ENCODE results near the gene VDAC1.
"Not testable (repeated sequence)": the region's sequence is repeated elsewhere in the genome, so short reads cannot be mapped to it uniquely, and the experiment has no call there.

Gene VDAC1

DNA sequence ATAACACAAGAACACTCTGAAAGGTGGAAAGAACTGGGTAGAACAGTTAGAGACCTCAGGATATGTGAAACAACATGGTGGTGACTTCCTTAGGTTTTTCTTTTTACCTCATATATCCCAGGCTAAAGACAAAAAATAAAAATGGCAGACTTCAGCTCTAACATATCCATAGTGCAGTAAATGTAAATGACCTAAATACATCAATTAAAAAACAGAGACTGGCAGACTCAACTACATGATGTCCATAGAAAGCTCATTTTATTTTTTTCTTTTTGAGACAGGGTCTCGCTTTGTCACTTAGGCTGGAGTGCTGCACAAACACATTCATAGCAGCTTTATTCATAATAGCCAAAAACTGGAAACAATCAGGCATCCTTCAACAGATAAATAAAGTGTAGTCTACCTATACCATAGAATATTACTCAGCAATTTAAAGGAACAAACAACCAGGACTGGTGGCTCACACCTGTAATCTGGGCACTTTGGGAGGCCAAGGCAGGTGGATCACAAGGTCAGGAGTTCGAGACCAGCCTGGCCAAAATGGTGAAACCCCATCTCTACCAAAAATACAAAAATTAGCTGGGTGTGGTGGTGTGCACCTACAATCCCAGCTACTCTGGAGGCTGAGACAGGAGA, 41.2 kb downstream of the VDAC1 start:
- DNase-seq, result no peak

DNA sequence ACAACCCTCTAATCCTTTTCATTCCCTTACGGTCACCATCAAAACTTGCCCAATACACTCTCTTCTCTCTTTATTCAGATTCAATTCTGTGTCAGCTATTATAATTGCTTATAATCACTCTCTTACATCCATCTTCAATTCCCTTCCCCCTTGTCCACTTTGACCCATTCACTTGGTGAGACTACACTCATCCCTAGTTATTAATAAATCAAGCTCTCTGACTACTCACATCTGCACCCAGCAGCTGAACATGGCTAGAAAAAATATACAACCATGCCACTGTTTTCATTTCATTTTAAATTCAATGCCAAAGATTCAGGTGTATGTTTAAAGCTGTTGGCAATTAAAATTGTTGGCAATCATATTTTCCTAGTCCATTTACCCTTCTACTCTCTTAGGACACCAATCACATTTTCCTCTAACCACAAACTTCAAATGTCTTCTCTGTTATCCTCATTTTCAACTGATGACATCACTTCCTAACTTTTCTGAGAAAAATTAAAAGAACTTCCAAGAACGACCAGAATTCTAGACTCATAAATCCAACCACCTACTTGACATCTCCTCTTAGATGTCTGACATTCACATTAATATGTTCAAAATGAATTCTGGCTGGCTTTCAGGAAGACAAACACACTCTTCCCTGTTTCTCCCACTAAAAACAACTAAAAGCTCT, 41.8 kb downstream of the VDAC1 start:
- DNase-seq, result no peak

DNA sequence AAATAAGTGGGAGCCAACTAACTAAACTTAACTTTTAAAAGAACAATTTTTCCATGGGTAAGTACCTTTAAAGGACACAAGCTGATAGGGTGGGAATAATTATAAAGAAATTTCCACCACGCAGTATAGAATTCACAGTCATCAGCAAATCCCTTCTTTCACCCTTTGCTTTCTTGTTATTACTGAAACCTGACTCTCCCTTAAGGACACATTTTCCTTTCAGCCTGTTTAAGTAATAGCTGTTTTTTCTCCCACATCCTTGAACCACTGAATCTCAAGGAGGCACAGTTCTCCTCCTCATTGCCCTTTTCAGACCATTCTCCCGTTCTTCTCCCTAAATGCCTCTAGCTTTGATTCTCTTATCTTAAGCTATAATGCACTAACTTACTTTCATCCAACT, 42.6 kb downstream of the VDAC1 start:
- no peak for DNase-seq

DNA sequence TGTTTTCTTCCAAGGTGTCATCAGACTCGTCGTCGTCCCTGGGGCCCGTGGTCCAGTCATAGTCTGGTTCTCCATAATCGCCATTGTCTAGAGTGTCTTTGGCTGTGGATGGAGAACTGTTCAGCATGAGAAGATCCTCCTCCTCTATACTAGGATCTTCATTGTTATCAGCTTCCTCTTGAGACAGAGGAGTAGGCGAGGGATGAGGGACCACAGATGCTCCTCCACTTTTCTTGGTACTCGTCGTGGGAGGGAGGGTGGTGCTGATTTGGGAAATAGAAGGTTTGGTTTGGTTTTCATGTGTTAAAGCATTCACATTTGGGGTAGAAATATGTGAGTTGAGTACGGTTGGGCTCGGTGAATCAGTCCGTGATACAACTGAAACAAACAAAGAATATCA, 45.1 kb downstream of the VDAC1 start:
- no peak for DNase-seq

DNA sequence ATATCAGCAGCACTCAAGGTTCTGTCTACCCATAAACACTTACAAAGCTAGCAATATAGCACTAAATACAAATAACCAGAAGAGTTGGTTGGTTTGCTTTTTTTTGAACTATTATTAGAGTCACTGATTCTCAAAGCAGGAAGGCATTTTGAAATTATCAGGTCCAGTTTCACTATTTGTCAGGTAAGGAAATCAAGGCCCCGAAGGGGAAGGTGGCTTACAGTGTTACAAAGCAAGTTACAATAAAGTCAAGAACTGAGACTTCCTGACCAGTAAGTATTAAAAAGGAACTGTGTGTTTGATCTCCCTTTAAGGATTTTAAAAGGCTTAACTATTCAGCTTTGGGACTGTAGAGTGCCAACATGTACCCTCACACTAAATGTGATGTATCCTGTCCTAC, 47.2 kb downstream of the VDAC1 start:
- no peak for DNase-seq

DNA sequence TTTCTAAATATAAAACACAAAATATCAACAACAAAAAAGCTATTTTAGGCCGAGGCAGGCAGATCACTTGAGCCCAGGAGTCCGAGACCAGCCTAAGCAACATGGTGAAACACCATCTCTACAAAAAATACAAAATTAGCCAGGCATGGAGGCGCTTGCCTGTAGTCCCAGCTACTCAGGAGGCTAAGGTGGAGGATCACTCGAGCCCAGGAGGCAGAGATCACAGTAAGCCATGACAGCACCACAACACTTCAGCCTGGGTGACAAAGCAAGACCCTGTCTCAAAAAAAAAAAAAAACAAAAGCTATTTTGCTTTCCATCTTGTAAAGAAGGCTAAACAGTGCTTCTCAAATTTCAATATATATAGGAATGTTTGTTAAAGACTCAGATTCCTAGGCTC, 47.7 kb downstream of the VDAC1 start:
- DNase-seq, result no peak

DNA sequence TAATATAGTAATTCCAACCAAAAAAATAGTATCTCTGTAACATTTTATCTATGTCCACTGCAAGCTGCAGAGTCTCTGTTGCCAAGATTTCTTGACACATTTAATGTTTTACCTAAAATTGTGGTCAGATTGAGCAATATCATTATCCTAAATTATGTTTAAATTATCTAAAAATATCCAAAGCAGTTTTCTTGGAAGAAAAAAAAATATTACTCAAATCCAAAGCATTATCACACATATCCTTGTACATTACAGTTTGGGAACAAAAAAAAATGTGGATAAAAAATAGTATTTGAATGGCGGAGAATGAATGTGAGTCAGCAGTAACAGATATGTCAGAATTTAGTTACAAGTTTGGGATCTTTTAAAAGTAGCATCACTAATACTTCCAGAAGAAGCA, 48.6 kb downstream of the VDAC1 start:
- not testable (repeated sequence) for DNase-seq

DNA sequence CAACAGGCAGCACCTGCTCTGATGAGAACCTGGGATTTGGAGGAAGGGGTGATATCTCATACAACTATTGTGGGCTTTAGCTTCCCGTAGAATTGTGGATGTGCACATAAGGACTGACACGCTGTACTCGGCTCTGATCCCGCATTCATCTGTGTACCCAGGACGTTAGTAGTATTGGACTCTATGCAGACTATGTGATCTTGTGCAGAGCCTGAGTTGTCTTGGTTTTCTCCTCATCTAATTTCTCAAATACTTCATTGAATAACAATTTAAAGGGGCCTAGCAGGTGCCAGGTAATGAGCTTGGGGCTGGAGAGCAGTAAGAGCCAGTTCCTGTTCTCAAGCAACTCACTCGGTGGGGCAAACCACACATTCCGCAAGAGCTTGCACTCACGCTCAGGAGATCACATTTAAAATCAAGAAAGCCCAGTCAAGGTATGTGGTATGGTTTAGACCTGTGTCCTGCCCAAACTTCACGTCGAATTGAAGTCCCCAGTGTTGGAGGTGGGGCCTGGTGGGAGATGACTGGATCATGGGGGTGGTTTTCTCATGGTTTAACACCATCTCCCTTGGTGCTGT, 51.1 kb downstream of the VDAC1 start:
- DNase-seq, result no peak

DNA sequence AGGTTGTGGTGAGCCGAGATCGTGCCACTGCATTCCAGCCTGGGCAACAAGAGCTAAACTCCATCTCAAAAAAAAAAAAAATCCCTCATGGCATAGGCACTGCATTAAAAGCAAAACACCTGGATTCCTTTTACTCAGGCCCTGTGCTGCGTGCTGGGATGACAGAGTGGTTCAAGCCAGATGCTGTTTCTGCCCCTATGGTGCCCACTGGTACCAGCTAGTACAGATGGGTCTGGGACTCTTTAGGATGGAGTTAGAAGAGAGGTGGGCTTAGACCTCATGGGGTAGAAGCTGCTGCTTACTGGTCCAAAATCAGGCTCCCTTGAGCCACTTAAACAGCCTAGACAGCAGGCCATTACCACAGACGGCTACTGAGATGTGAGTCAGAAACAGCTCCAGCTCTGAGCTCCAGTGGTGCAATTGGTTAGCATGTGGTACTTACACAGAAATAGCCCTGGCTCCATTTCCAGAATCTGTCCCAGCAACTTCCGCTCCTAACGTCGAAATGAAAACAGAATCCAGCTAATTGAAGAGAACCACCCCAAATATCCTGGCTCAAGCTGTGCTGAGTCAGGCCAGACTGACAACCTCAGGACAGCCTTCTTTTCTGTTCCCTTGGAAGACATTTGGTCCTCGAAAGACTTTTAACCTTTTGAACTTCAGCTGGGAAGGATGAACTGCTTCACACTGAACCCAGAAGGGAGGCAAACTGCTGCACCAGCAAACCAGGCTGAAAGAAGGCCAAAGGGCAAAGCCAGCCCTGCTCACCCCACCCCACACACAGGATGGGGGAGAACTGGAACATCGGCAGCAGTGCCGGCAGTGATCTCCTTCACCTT, 51.8 kb downstream of the VDAC1 start:
- no peak for DNase-seq

DNA sequence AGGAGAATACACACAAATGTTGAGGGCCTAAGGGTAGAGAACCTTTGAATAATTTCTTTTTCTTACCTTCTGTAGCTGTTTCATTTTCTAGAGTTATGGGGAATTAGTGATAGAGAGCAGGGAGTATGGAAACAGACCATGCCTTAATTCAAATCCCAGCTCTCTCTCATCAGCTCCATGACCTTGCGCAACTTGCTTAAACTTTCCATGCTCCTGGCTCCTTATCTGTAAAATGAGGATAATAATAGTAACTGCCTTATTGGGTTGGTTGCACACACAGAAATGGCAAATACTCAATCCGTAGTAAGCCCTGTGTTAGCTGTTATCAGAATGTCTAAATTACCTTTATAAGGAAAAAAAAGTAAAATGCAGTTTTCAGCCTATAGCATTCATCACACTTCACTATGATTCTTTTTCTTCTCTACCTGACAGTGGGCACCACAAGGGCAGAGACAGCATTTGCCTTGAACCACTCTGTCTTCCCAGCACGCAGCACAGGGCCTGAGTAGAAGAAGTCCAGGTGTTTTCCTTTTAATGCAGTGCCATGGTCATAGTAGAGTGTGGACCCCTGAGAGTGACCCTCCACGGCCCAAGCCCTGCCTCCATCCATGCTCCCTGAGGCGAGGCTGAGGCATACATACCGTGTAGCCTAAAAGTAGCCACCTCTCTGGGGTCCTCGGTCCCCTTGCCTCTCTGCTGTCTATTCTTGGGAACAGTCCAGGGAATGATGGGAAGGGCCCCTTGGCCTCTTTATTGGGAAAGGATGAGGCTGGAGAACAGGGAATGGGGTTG, 53.8 kb downstream of the VDAC1 start:
- no peak for DNase-seq

DNA sequence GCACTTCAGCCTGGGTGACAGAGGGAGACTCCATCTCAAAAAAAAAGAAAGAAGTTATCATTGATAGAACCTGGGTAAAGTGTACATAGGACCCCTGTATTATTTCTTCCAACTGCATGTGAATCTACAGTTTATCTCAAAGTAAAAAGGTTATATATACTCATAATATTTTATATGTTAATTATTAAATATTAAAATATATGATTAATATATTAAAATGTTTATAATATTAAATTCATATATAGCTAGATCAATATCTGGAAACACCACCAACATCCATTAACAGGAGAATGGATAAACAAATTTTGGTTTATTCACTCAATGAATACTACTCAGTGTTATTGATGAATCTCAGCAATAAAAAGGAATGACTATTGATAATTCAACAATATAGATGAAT, 56.1 kb downstream of the VDAC1 start:
- no peak for DNase-seq

DNA sequence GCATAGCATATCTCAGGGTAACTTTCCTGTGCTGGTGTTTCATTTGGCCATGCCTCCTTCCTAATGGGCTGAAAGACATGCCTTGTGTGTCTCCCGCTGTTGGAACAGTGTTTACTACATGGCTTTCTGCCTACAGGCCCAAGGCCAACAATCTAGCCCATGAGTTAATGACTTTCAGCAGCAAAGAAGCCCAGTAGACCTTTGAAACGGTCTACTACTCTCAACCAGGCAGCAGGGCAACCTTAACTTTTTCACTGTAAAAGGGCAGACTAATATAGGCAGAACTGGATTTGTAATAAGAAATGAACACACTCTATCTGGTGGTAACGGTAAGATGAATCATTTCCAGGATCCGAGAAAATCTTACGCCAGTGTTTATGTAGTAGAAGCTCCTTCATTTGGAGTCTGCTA, 57.3 kb downstream of the VDAC1 start:
- DNase-seq, result no peak

DNA sequence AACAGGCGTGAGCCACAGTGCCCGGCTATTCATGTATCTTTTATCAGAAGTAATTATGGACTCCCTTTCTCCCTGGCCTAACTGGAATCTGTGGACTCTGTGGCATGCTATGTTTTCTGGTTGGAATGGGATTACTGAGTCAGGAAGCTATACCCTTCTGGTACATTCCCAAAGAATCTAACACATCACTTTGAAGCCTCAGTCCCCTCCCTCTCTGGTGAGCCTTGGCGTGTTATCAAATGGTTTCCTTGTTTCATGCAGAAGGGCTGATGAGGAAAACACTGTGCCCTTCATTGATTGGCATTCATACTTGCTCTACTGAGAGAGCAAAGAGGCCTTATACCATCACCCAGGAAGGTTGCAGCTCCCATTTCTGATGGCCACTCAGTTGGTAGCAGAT, 59.2 kb downstream of the VDAC1 start:
- no peak for DNase-seq

DNA sequence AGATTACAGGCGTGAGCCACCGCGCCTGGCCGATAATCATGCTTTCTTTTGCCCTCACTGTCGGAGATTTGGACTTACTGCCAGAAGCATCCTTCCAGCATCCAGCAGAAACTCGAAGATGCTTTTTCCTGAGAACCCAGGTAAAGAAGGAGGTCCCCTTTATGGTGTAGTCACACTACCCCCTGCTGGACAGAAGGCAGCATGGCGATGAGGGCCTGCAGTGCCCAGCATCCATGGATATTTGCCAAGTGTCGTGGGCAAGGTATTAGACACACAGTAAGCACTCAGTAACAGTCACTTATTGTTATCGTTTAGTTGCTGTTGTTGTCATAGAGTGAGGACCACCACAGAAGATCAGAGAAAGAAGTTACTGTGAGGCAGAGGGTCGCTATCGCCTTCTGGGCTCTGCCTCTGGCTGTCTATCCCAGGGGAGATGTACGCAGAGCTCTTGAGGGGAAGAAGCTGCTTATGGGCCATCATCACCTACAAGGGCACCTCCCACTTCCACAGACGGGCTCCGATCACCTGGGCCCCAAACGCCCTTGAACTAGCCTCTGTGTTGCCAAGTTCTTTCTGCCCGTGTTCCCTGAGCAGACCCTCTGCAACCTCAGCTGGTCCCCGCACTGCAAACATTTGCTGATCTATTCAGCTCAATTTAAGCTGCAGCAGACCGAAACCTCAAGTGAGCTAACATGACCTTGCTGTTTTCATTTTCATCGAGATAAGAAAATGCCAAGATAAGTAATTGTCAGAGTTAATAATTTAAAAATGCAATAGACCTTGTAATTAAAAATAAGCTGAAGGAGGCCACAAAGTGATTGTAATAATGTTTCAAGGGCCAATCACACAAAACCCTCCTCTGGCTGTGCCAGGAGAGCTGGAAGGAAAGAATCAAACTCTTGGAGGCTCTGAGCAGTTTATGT, 60.3 kb downstream of the VDAC1 start:
- DNase-seq, result no peak

DNA sequence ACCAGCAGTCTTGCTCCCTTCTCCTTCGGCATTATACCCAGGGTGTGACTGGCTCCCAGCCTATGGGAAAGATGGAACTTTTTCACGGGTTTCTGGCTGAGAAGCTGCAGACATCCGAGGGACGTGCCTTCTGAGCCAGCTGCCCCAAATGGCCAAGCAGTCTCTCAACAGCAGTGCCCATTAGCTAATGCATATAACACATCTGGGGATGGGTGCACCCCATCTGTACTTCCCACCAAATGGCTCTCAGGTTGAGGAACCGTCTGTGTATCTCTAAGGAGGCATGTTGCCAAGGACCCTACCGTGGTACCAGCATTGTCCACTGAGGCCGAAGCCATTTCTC, 61.3 kb downstream of the VDAC1 start:
- no peak for DNase-seq

DNA sequence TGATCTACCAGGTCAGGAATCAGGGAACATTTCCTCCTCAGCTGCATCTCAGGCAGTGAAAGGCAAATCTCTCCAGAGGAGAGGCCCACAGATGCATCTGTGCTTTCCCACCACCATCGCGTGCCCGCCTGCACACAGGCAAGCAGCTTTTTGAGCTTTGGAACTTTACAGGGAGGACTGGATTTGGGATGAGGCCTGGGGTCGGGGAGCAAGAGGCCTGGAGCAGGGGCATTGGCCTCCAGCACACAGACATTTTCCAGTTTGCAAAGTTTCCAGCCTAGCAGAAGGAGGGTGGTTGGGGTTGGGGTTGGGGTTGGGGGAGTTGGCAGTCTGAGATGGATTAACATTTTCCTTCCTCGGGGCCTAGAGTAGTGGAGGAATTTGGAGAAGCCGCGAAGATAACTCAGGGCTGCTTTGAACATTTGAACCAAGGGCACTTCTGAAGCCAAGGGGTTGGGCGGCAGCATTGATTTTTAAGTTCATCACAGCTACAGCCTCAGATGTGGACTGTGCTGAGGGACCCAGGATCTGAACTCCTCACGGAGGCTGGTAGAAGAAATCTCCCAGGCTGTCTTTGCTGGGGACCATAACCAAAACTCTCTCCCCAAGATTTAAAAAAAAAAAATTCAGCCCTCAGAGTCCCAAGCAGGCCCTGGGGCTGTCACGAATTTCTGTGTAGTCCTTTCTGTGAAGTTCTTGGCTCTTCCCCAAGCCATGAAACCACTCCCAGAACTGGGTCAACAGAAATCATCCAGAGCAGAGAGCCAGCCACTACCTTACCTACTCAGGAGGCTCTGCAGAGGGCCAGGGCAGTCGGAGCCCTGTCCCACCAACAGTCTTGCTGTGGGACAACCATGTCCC, 61.9 kb downstream of the VDAC1 start:
- DNase-seq, result no peak

DNA sequence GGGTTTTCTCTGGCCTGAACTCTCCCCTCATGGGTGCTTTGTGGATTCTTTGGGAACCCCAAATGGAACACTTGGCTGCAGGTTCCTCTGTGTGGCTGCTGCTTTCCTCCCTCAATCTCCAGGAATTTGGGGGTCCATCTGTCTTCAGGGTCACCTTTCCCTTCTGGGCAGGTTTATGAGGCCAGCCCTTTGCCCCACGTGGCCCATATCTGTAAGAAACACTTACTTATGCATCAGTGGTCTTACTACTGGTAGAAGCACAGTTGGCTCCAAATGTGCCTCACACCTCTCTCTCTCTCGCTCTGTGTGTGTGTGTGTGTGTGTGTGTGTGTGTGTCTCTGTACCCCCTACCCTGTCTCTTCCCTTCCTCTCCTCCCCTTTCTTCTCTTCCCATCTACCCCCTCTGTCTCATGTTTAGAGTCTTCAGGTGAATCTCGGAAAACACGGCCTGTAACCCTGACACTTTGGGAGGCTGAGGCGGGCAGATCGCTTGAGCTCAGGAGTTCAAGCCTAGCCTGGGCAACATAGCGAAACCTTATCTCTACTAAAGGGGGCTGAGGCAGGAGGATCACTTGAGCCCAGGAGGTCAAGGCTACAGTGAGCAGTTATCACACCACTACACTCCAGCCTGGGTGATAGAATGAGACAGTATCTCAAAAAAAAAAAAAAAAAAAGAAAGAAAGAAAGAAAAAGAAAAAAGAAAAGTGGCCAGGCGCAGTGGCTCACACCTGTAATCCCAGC, 63.1 kb downstream of the VDAC1 start:
- no peak for DNase-seq

DNA sequence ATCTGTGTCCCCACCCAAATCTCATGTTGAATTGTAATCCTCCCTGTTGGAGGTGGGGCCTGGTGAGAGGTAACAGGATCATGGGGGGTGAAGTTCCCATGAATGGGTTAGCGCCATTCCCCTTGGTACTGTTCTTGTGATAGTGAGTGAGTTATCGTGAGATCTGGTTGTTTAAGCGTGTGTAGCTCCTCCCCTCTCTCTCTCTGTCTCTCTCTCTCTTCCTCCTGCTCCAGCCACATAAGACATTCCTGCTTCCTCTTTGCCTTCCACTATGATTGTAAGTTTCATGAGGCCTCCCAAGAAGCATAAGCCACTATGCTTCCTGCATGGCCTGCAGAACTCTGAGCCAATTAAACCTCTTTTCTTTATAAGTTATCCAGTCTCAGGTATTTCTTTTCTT, 65.1 kb downstream of the VDAC1 start:
- DNase-seq, result no peak

DNA sequence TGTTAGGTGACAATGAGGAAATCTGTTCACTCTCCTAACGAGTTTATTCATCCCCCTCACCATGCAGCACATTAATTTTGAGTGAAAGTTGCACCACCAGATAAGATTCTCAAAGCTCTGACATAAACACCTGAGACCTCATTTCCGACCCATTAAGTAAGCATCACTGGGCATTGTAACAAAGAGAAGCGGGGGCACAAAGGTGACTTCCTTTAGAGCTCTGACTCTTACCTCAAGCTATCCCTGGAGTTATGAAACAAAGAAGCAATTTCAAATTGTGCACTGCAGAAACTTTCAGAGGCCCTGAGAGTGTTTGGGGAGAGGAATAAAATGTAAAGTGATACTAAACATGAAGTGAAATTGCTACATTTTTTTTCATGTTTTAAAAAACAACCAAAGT, 65.8 kb downstream of the VDAC1 start:
- no peak for DNase-seq

Data from activated CD8-positive, alpha-beta memory T cell treated with anti-CD3 and anti-CD28 coated beads, Interleukin-2, amount 50 U/mL, for 4 hours (primary cell).